Right ventricle myocardium inferior (tissue), 1 donor: ENCODE data around the gene ANKRD37. TPM values are rescaled to one million over a fixed set of nuclear protein-coding genes. Genes with fewer than 3 reads are reported as not detected.

Source experiments
- ATAC-seq: fragments of 200-7000 bp; cut with Tn5 transposase; one replicate; pipeline ENCODE4 v1.9.1; 2020; ENCODE audit warnings: mild to moderate bottlenecking, moderate library complexity
- DNase-seq: peaks from one replicate; pipeline ENCODE4 v3.0.0; 2021; ENCODE audit errors: missing footprints
- intact Hi-C: fragments of 100-400 bp; cut with DNase I; formaldehyde crosslinking; loops from one replicate; pipeline ENCODE4 v1.11.0; 2022
- total RNA-seq: library from RNA; stranded (reverse); fragmentation: NEBNext Ultra II Directional; extraction: Animal tissue kit (Norgen Biotek cat#: 25700); gene quantifications from one replicate; pipeline ENCODE4 v1.2.1, GENCODE V29; 2021
- donor health status: DM: no; HTN: yes; CAD: no; lungs with severe emphysema.

ANKRD37 gene
- total RNA-seq, 1 donor from 2014 or later: 19.1 TPM

DNA sequence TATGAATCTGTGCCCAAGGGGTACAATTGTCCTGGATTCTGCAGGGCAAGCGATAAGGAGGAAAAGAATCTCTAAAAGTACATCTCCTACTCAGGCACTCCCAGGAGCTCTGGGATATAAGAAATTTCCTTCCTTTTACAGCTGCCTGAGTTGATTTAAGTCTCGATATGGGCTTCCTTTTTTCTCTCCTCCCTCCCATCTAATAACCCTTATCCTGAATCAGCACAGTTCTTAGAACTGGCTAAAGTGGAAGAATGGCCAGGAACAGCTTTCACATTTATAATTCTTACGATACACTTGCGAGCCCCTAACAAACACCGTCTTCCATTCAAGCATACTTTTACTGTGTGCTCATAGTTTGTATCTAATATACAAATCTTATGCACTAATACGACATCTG is 22.1 kb upstream of the ANKRD37 start:
- intact Hi-C loops: no loop called here
- no peak for ATAC-seq
- DNase-seq: no peak

GRCh38 chr4:185378264-185378663 is 18.4 kb upstream of the ANKRD37 start:
- DNase-seq (no peak), ATAC-seq (no peak)
- intact Hi-C loops: no loop called here

DNA sequence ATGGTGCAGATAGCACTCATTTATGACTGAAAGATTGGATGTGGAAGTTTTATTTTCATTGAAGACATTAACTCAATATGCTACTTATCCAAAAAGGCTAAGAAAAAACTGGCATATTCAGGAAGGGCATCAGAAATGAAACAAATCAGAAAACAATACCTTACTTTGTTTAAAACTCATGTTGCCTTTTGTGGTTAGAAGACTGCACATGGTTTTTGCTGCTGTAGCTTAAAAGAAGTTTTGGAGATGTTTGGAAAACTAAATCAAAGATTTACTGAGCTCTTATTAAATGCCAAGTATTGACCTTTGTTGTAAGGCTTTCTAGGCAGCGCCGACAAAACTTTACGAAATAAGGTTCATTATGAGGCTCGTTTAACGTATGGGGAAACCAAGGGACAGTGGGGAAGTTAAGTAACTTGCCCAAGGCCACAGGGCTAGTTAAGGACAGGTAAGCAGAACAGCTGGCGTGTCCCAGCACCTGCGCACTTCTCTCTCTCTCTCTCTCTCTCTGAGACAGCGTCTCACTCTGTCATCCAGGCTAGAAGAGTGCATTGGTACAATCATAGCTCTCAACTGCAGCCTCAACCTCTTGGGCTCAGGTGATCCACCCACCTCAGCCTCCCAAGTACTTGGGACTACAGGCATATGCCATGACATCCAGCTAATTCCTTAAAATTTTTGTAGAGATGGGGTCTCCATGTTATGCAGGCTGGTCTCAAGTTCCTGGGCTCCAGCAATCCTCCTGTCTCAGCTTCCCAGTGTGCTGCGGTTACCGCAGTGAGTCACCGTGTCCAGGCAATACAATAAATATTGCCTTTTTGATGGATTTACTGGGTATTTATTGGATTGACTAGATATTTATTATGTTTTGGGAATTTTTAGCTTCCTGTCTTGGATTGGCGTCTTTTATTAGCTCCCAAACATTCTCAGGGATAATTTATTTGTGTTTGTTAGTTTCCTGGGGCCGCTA is 17.0 kb upstream of the ANKRD37 start:
- intact Hi-C loops: no loop called here
- DNase-seq: no peak
- ATAC-seq: no peak

GRCh38 chr4:185380320-185380719 is 16.3 kb upstream of the ANKRD37 start:
- intact Hi-C loops: no loop called here
- ATAC-seq: no peak
- no peak for DNase-seq

DNA sequence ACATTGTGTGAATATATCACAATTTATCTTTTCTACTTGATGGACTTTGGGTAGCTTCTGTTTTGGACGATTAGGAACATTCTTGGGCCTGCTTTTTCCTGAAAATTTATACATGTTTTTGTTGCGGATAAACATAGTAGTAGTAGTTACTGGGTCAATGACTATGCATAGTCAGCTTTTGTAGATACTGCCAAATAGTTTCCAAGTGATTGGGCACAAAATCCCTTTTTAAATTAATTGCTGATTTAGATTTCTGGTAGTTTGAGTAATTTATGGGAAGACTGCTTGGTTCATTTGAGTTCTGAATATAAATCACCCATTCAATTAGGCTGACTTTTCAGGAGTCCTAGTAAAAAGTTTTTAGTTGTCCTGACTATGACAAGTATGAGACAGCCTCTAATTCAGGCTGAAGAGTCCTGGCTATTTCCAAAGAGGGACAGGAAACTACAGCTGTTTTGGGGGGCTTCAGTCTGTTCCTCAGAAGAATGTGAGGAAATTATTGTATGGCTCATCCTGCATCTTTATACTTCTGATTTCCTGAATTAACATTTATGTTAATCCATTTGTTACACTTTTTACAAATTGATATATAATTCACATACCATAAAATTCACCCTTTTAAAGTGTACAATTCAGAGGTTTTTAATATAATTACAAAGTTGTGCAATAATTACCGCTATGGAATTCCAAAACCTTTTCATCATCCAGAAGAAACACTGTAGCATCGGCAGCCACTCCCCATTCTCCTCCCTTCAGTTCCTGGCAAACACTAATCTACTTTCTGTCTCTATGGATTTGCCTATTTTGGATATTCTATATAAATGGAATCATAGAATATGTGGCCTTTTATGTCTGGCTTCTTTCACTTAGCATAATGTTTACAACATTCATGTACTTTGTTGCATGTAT is 15.1 kb upstream of the ANKRD37 start:
- intact Hi-C loops: no loop called here
- no peak for ATAC-seq
- no peak for DNase-seq

DNA sequence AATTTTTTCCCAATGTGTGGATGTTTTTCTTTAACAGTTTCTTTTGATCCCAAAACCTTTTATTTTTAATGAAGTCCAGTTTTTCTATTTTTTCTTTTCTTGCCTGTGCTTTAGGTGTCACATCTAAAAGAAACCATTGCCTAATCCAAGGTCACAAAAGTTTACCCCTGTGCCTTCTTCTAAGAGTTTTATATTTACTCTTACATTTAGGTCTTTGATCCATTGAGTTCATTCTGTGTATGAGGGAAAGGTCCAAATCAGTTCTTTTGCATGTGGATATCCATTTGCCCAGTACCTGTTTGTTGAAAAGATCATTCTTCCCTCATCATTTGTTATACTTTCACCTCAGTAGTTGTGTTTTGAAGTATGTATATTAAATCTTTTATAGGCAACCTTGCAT is 13.9 kb upstream of the ANKRD37 start:
- DNase-seq (no peak), ATAC-seq (no peak)
- intact Hi-C loops: no loop called here

DNA sequence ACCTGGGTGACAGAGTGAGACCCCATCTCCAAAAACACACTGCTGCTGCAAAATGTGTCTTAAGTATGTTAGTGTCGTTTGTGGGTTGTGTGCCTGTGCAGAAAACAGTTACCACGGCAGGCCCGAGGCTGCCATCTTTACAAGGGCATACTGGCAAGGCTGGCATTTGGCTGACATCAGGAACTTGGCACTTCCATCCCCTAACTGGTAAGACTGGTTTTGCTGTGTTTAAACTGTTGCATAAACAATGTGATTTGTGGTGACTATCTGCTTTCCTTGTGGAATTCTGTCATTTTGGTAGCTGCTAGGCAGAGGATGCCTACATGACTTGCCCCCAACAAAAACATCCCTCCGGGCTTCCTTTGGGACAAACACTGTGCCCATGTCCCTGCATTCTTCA is 13.2 kb upstream of the ANKRD37 start:
- intact Hi-C loops: no loop called here
- DNase-seq: no peak
- no peak for ATAC-seq

GRCh38 chr4:185384061-185384460 is 12.6 kb upstream of the ANKRD37 start:
- intact Hi-C loops: no loop called here
- ATAC-seq: no peak

GRCh38 chr4:185384930-185385331 is 11.7 kb upstream of the ANKRD37 start:
- no peak for DNase-seq
- intact Hi-C loops: no loop called here

More at GRCh38 chr4:185384061-185384460, 12.6 kb upstream of the ANKRD37 start:
- DNase-seq: no peak

GRCh38 chr4:185387957-185388356 is 8.7 kb upstream of the ANKRD37 start:
- no peak for DNase-seq
- ATAC-seq: no peak
- intact Hi-C loops: no loop called here

More at GRCh38 chr4:185384930-185385331, 11.7 kb upstream of the ANKRD37 start:
- ATAC-seq: peak; percentile 26

GRCh38 chr4:185390941-185391340 is 5.7 kb upstream of the ANKRD37 start:
- DNase-seq (no peak), ATAC-seq (no peak)

GRCh38 chr4:185392156-185392555 is 4.5 kb upstream of the ANKRD37 start:
- DNase-seq (no peak), ATAC-seq (no peak)
- intact Hi-C loops: loop anchor here (10.0 kb wide), 2 partner anchors 203 to 247 kb away; partner anchors contain the start of gene SLC25A4

More at GRCh38 chr4:185390941-185391340, 5.7 kb upstream of the ANKRD37 start:
- intact Hi-C loops: loop anchor here (10.0 kb wide), 2 partner anchors 204 to 246 kb away; partner anchors contain the start of gene SLC25A4

GRCh38 chr4:185394568-185395237 is 1.9 kb upstream of the ANKRD37 start:
- DNase-seq (no peak), ATAC-seq (no peak)
- intact Hi-C loops: loop anchor here (10.0 kb wide), 2 partner anchors 200 to 250 kb away; partner anchors contain the start of gene SLC25A4

DNA sequence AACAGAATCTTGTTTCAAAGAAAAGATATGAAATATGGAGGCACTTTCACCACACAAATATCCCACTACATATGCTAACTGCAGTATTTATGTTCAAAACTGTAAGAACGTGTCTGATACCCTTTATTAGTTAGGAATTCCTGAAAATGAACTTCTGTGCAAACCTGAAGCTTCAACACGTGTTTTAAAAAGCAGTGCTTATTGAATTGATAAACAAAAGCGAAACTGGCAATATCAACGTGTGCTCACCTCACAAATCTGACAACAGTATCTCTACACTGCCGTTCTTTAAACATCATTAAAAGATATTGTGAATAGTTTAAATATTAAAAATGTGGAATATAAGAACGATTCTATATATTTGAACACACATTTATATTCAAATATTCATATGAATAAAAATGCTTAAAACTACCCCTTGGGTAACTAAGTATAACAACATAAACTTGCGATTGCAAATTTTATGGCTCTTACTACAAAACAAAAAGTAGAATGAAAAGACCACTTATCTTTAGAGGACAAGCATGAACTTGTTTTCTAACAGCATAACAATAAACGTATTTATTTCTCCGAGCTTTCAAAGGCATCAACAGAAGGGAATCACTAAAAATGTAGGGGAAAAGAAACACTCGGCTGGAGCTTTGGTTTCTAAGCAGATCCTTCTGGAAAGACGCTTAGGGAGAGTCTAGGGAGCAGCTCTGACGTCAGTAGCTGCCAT is 1.2 kb upstream of the ANKRD37 start, which contains the start of gene LRP2BP:
Gene LRP2BP, minus strand, starts transcription at position 687 of the 718 bp plus-strand sequence. CDS start 17,738 bp downstream, outside the sequence.
- intact Hi-C loops: loop anchor here (10.0 kb wide), 2 partner anchors 199 to 251 kb away; partner anchors contain the start of gene SLC25A4
- ATAC-seq (no peak), DNase-seq (no peak)

DNA sequence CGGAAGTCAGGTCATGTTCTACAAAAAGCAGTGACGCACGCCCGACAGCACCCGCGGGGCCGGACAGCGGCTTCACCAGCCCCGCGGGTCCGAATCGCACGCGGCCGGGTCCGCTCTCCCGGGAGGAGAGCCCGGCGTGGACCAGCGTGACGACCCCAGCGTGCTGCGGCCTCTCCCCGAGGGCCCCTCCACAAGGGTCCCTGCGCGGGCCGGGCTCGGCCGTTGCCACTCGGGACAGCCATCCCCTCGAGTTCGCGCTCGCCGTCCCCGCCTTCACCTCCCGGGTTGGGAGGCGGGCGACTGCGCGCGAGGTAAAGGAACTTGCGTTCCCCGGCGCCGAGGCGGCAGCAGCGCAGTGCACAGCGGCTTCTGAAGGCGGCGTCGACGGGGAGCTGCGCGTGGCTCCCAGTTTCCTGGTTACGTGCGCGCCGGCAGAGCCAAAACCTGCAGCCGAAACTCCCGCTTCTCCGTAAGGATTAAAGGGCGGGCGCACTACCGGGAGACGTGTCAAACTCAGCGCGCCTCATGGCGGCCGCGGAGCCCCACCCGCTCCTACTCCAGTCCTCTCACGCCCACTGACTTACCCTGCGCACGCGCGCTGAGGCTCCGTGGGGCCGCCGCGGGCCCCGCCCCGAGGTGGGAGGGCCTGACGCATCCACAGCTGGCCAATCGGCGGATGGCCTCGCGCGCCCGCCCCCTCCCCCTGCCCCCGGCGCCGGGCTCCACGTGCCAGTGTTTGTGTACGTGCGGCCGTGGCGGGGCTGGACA is 501 bp upstream of the ANKRD37 start:
- peak; percentile 98 for ATAC-seq
- intact Hi-C loops: loop anchor here (2.0 to 10.0 kb wide), 4 partner anchors 29 to 251 kb away; partner anchors contain the start of genes SLC25A4 and UFSP2
- peak; percentile 97 for DNase-seq

DNA sequence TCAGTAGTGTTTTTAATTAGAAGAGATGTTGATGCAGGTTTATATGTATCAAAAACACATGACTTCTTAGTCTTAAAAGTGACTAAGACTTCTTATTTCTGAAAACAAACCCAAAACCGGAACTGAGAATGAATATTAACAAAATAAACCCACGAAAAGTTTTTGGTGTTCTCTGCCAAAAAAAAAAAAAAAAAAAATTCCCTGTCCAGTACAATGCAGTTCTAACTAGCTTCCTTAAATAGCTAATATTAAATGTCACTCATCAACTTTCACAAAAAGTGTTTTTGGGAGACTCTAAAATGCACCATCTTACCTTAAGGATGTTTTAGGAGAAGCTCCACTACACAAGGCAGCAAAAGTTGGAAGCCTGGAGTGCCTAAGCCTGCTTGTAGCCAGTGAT is 2.0 kb downstream of the ANKRD37 start:
- ATAC-seq (no peak), DNase-seq (no peak)
- intact Hi-C loops: loop anchor here (10.0 kb wide), 2 partner anchors 196 to 254 kb away; partner anchors contain the start of gene SLC25A4

DNA sequence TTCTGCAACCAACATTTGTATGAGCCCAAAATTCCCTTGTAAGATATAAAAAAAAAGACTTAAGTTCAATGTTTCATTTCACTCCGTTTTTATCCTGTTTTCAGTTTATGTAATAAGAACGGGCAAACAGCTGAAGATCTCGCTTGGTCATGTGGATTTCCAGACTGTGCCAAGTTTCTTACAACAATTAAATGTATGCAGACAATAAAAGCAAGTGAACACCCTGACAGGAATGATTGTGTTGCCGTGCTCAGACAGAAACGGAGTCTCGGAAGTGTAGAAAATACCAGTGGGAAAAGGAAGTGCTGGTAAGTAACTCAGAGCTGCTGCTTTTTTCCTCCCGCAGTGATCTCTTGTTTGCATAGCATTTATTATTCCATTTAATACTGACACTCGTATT is 2.8 kb downstream of the ANKRD37 start:
- DNase-seq: no peak
- intact Hi-C loops: loop anchor here (10.0 kb wide), 2 partner anchors 195 to 255 kb away; partner anchors contain the start of gene SLC25A4
- no peak for ATAC-seq
